Osteocyte (in vitro differentiated cells): Measurements from ENCODE around the gene TLN1. TPM values are rescaled to one million over a fixed set of nuclear protein-coding genes. Genes with fewer than 3 reads are reported as not detected.
A peak's percentile ranks its signal among the peaks of the same experiment; 100 is the strongest.

Experiments used
- DNase-seq: peaks from one replicate; pipeline ENCODE4 v3.0.0; 2021; ENCODE audit warnings: mixed read lengths; ENCODE audit not compliant: unreplicated experiment; ENCODE audit errors: extremely low spot score
- H3K27ac Mint-ChIP-seq: one replicate; pipeline ENCODE4 v1.8.0; 2021; ENCODE audit warnings: mild to moderate bottlenecking, mixed read lengths; ENCODE audit not compliant: unreplicated experiment
- H3K27me3 Mint-ChIP-seq: one replicate; pipeline ENCODE4 v1.8.0; 2021; ENCODE audit warnings: mixed read lengths; ENCODE audit not compliant: unreplicated experiment
- H3K36me3 Mint-ChIP-seq: one replicate; pipeline ENCODE4 v1.8.0; 2021; ENCODE audit warnings: mixed read lengths; ENCODE audit not compliant: unreplicated experiment
- H3K4me1 Mint-ChIP-seq: one replicate; pipeline ENCODE4 v1.8.0; 2021; ENCODE audit warnings: mixed read lengths; ENCODE audit not compliant: unreplicated experiment
- H3K4me3 Mint-ChIP-seq: one replicate; pipeline ENCODE4 v1.8.0; 2021; ENCODE audit warnings: mild to moderate bottlenecking, moderate library complexity, mixed read lengths; ENCODE audit not compliant: unreplicated experiment
- H3K9me3 Mint-ChIP-seq: one replicate; pipeline ENCODE4 v1.8.0; 2021; ENCODE audit warnings: mixed read lengths; ENCODE audit not compliant: unreplicated experiment
- CTCF ChIP-seq: fragments of 200-600 bp; sonication (generic); IDR thresholded peaks from 2 replicates; pipeline ENCODE4 v1.5.0; 2021; ENCODE audit warnings: antibody characterized with exemption, mild to moderate bottlenecking, moderate library complexity
- total RNA-seq: library from RNA; stranded (reverse); gene quantifications from 2 replicates; pipeline ENCODE4 v1.2.1, GENCODE V29; 2021

Gene TLN1
- total RNA-seq, 1 donor from 2014 or later: 439 TPM

- Mint-ChIP-seq H3K4me3 (peak overlapping the region; percentile 75), H3K4me1 (peaks cover 74% of the 10 kb centered on the region), H3K9me3 (no peaks in the 10 kb centered on the region), H3K36me3 (peaks cover 5% of the 10 kb centered on the region), H3K27me3 (no peaks in the 10 kb centered on the region), H3K27ac (peak overlapping the region; percentile 79)
- no peak for DNase-seq
- no peak for TF ChIP-seq CTCF
These were observed 66.5 kb downstream of the TLN1 start for GRCh38 chr9:35665471-35665818.

DNA sequence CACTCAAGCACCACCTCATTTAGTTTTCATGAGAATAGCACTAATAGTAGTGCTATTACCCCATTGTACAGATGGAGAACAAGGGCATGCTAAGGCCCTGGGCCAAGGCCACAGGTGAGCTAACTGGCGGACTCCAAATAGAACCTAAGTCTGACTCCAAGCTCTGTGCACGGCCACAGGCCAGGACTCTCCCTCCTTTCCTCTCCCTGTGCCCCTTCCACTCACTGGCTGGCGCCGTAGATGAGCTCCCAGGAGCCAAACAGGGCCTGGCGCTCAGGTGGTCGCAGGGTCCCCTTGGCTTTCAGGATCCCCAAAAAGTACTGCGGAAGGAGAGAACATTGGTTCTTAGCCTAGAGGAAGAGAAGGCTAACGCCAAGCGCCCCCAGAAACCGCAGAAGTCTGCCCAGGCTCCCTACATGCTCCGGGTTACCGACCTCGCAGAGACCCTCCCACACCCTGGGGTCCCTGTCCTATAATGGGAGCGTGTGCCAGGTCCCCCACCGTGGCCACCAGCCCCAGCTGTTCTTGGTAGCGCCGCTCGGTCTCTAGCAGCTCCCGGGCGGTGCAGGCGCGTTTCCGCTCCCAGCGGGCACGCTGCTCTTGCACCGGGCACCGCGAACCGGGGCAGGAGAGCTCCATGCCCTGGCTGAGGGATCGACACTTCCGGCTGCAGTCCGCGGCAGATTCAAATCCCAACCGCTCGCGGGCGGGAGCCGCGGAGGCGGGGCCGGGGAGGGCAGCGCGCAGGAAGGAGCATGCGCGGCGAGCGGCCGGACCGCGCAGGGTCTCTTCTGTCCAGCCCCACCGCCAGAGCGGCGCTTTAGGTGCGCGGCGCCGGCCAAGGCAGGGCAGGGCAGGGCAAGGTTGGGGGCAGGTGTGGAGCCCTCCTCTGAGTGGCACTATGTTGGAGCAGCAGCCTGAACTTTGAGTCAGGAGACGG lies 67.2 kb downstream of the TLN1 start, which contains the start of gene ARHGEF39:
TSS of gene ARHGEF39 (minus strand) at position 665 of the 940 bp plus-strand sequence. CDS start at position 639, 26 bp downstream.
- peak; percentile 46 for TF ChIP-seq CTCF
- Mint-ChIP-seq H3K27me3 (no peaks in the 10 kb centered on the region), H3K27ac (peak within 1 kb of the TSS; percentile 79), H3K36me3 (peaks cover 9% of the 10 kb centered on the region), H3K9me3 (no peaks in the 10 kb centered on the region), H3K4me1 (peaks cover 76% of the 10 kb centered on the region), H3K4me3 (peak within 1 kb of the TSS; percentile 75)
- peak; percentile 93 for DNase-seq

DNA sequence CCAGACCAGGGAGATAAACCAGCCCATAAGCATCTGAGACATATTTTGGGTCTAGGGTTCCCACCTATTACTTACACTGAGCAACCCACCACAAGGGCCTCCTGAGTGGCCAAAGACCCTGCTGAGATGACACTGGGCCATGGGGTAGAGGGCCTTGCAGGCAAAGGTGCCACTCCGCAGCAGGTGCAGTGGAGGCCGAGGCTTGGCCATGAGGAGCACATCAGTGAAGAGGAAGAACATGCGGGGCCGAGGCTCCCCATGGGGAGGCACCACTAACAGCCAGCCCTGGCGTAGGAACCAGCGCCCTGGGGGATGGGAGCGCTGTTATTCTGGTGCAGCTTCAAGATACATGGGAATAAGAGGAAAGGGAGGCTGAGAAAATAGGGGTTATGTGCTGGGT lies 69.6 kb downstream of the TLN1 start:
- no peak overlapping the region for H3K4me3 Mint-ChIP-seq
- peaks cover 67% of the 10 kb centered on the region for H3K4me1 Mint-ChIP-seq
- no peaks in the 10 kb centered on the region for H3K9me3 Mint-ChIP-seq
- H3K36me3 Mint-ChIP-seq: peaks cover 9% of the 10 kb centered on the region
- no peak for DNase-seq
- no peaks in the 10 kb centered on the region for H3K27me3 Mint-ChIP-seq
- TF ChIP-seq CTCF: no peak
- H3K27ac Mint-ChIP-seq: peak overlapping the region; percentile 40

GRCh38 chr9:35661756-35662350 lies 70.1 kb downstream of the TLN1 start:
- H3K27ac Mint-ChIP-seq: peak overlapping the region; percentile 39
- no peak for DNase-seq
- TF ChIP-seq CTCF: no peak

DNA sequence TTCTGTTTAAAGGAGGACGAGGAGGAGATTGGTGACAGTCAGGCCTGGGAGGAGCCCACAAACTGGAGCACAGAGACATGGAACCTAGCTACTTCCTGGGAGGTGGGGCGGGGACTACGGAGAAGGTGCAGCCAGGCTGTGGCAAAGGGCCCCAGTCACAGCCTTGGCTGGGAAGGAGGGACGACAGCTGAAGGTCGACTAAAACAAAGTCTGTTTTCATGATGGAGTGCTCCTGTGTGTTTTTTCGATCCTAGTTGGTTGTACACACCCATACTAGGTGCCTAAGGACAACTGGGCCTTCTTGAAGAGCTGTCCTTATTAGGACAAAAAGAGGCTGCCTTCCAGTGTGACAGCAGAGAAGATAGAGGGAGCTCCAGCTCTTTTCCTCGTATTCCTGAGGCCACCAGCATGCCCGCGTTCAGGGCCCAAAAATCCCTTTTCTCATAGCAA lies 71.0 kb downstream of the TLN1 start:
- peaks cover 9% of the 10 kb centered on the region for H3K36me3 Mint-ChIP-seq
- peaks cover 65% of the 10 kb centered on the region for H3K4me1 Mint-ChIP-seq
- H3K27ac Mint-ChIP-seq: peak overlapping the region; percentile 95
- H3K27me3 Mint-ChIP-seq: no peaks in the 10 kb centered on the region
- DNase-seq: no peak
- H3K9me3 Mint-ChIP-seq: no peaks in the 10 kb centered on the region
- TF ChIP-seq CTCF: peak; percentile 78
- H3K4me3 Mint-ChIP-seq: peak overlapping the region; percentile 52

More at GRCh38 chr9:35661756-35662350, 70.1 kb downstream of the TLN1 start:
- Mint-ChIP-seq H3K4me3 (no peak overlapping the region), H3K9me3 (no peaks in the 10 kb centered on the region), H3K4me1 (peaks cover 68% of the 10 kb centered on the region), H3K27me3 (no peaks in the 10 kb centered on the region), H3K36me3 (peaks cover 9% of the 10 kb centered on the region)
